ENCODE measurements around the gene ELK3. TPM values are rescaled to one million over a fixed set of nuclear protein-coding genes. Genes with fewer than 3 reads are reported as not detected.

ELK3 gene
- total RNA-seq, 1 experiment from 2014 or later = 34.1 TPM

DNA sequence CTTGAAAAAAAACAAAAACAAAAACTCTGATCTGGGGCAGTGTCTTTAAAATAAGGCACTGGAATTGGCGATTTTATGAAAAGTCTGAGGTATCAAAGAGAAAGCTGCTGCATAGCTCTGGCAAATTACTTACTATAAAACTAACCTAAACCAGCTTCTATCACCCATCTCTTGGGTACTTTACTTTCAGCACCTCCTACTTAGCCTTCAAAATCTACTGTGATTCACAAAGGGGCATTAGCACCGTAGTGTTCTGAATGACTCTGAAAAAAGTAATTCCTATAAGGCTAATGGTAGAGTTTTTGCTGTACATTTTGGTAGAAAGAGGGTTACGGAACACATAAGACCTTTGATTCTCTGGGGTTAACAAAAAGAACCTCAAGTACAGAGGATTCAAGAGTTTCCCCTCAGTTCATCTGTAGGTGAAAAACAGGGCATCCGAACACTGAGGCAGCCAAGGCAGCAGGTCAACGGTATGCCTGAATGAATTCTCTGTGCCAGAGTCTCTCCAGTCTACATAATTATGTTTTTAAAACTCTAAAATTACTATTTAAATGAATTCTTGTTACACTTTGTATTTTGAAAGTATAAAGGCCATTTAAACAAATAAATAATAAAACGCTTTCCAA lies 101.5 kb downstream of the ELK3 start:
- CTCF ChIA-PET = interaction anchor here (0.6 to 0.7 kb wide), 2 partner anchors 11 to 55 kb away, joined by 4 to 5 read pairs; no protein-coding TSS in a partner anchor
- Mint-ChIP-seq H3K9me3 (ENCODE audit: low read depth, unreplicated experiment) (no peaks in the 10 kb centered on the region), H3K4me3 (ENCODE audit: low read depth, unreplicated experiment) (no peak overlapping the region), H3K36me3 (ENCODE audit: insufficient read depth, unreplicated experiment) (peaks cover 19% of the 10 kb centered on the region), H3K27ac (ENCODE audit: unreplicated experiment) (no peak overlapping the region), H3K27me3 (ENCODE audit: unreplicated experiment) (no peaks in the 10 kb centered on the region), H3K4me1 (ENCODE audit: low read depth, unreplicated experiment) (no peaks in the 10 kb centered on the region)
- no TSS peak for BruUV-seq (replicated peaks)
- TF ChIP-seq, protein P1, sequence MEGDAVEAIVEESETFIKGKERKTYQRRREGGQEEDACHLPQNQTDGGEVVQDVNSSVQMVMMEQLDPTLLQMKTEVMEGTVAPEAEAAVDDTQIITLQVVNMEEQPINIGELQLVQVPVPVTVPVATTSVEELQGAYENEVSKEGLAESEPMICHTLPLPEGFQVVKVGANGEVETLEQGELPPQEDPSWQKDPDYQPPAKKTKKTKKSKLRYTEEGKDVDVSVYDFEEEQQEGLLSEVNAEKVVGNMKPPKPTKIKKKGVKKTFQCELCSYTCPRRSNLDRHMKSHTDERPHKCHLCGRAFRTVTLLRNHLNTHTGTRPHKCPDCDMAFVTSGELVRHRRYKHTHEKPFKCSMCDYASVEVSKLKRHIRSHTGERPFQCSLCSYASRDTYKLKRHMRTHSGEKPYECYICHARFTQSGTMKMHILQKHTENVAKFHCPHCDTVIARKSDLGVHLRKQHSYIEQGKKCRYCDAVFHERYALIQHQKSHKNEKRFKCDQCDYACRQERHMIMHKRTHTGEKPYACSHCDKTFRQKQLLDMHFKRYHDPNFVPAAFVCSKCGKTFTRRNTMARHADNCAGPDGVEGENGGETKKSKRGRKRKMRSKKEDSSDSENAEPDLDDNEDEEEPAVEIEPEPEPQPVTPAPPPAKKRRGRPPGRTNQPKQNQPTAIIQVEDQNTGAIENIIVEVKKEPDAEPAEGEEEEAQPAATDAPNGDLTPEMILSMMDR (IDR thresholded peaks at IDR 0.05; ENCODE audit: unreplicated experiment) = no peak
- intact Hi-C loops (cut with micrococcal nuclease; ENCODE audit: unreplicated experiment) = loop anchor here (10.0 kb wide), 1 partner anchor 99 kb away; no protein-coding TSS in a partner anchor
- no peak for DNase-seq

DNA sequence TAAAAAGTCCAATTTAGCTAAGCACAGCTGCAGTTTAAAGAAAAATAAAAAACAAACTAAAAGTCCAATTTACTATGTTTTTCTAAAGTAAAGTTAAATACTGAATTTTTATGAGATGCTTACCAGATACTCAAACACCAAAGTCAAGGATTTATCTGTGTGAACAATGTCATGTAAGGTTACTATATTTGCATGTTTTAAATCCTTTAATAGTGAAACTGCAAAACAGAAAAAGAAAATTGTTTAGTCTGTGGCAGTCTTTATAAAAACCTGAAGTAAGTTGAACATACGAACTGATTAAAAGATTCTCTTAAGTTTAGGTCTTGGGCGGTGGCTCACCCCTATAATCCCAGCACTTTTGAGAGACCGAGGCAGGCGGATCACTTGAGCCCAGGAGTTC lies 103.3 kb downstream of the ELK3 start:
- Mint-ChIP-seq H3K4me3 (ENCODE audit: low read depth, unreplicated experiment) (no peak overlapping the region), H3K4me1 (ENCODE audit: low read depth, unreplicated experiment) (no peaks in the 10 kb centered on the region), H3K36me3 (ENCODE audit: insufficient read depth, unreplicated experiment) (peaks cover 19% of the 10 kb centered on the region), H3K27ac (ENCODE audit: unreplicated experiment) (no peak overlapping the region), H3K9me3 (ENCODE audit: low read depth, unreplicated experiment) (no peaks in the 10 kb centered on the region), H3K27me3 (ENCODE audit: unreplicated experiment) (no peaks in the 10 kb centered on the region)
- CTCF ChIA-PET = interaction anchor here (0.7 kb wide), 1 partner anchor 219 kb away, joined by 5 read pairs; no protein-coding TSS in a partner anchor
- intact Hi-C loops (cut with micrococcal nuclease; ENCODE audit: unreplicated experiment) = loop anchor here (10.0 kb wide), 1 partner anchor 97 kb away; no protein-coding TSS in a partner anchor
- TF ChIP-seq, protein P1 (IDR thresholded peaks at IDR 0.05; ENCODE audit: unreplicated experiment) = no peak
- no TSS peak for BruUV-seq (replicated peaks)
- no peak for DNase-seq

DNA sequence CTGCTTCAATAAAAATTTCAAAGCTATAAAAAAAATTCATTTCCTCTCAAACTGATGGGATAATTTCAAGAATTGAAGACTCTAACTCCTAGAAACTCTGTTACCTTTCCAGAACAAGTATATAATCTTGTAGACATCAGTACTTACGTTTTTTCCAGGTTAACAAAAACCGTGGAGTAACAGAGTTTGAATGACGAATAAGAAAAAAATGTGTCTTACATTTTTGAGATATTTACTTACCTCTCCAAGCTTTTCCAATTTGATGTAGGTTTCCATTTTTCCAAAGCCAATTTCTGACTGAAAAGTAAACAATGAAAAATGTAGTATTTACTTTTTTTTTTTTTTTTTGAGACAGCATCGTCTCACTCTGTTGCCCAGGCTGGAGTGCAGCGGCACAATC lies 105.9 kb downstream of the ELK3 start:
- H3K27me3 Mint-ChIP-seq (ENCODE audit: unreplicated experiment) = no peaks in the 10 kb centered on the region
- intact Hi-C loops (cut with micrococcal nuclease; ENCODE audit: unreplicated experiment) = no loop called here
- BruUV-seq (replicated peaks) = no TSS peak
- peaks cover 19% of the 10 kb centered on the region for H3K36me3 Mint-ChIP-seq (ENCODE audit: insufficient read depth, unreplicated experiment)
- DNase-seq = no peak
- CTCF ChIA-PET = no interaction called here
- TF ChIP-seq, protein P1 (IDR thresholded peaks at IDR 0.05; ENCODE audit: unreplicated experiment) = no peak
- H3K4me1 Mint-ChIP-seq (ENCODE audit: low read depth, unreplicated experiment) = no peaks in the 10 kb centered on the region
- no peaks in the 10 kb centered on the region for H3K9me3 Mint-ChIP-seq (ENCODE audit: low read depth, unreplicated experiment)
- no peak overlapping the region for H3K4me3 Mint-ChIP-seq (ENCODE audit: low read depth, unreplicated experiment)
- H3K27ac Mint-ChIP-seq (ENCODE audit: unreplicated experiment) = no peak overlapping the region

DNA sequence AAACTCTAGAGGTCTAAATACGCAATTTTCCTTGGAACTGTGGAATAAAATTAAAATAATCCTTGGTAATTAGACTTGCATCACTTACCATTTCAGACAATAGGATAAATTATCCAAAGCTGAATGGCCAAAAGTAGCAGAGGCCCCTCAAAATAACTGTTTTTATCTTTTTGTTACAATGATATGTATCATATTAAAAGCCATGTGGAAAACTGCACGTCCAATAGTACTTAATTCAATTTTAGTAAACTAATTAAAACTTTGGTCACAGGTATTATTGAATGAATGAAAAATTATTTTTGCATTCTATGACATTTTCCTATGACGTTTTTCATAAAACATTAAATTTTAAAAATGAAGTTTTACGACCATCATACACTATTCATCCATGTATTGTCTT lies 107.6 kb downstream of the ELK3 start:
- peaks cover 16% of the 10 kb centered on the region for H3K36me3 Mint-ChIP-seq (ENCODE audit: insufficient read depth, unreplicated experiment)

More for the DNA sequence above, 107.6 kb downstream of the ELK3 start:
- DNase-seq = no peak
- TF ChIP-seq, protein P1 (IDR thresholded peaks at IDR 0.05; ENCODE audit: unreplicated experiment) = no peak
- no peaks in the 10 kb centered on the region for H3K4me1 Mint-ChIP-seq (ENCODE audit: low read depth, unreplicated experiment)
- H3K27me3 Mint-ChIP-seq (ENCODE audit: unreplicated experiment) = no peaks in the 10 kb centered on the region
- H3K27ac Mint-ChIP-seq (ENCODE audit: unreplicated experiment) = no peak overlapping the region
- intact Hi-C loops (cut with micrococcal nuclease; ENCODE audit: unreplicated experiment) = no loop called here
- H3K9me3 Mint-ChIP-seq (ENCODE audit: low read depth, unreplicated experiment) = no peaks in the 10 kb centered on the region
- H3K4me3 Mint-ChIP-seq (ENCODE audit: low read depth, unreplicated experiment) = no peak overlapping the region
- no TSS peak for BruUV-seq (replicated peaks)
- CTCF ChIA-PET = no interaction called here

Measured in Calu3 (cell line).